Measurements from ENCODE around the gene KHK.

Gene KHK

DNA sequence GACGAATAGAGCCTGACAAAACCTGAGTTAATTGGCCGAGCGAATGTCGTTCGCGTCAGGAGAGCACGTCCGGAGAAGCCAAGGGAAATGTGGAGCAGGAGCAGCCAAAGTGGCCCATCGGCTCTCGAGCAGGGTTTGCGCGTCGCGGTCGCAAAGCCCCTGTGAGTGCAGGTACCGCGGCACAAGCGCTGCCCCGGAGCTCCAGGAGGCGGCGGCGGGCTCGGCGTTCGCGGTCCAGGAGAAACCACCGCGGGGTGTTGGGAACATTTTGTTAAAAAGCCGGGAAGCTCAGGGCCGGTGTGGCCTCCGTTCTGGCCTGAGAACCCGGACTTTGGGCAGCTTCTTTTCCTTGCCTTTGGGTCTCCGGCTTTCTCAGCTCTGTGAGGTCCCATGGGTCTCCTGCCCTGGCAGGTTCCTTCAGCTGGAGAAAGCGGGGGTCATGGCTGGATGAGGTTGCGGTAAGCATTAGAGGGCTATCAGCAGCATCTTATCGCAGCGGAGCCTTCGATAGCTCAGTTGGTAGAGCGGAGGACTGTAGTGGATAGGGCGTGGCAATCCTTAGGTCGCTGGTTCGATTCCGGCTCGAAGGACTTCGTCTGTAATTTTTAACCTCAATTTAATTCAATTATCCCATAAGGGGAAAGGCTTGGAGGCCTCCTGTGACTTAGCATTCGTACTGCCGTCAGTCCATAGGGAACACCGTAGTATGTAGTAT is 36.1 kb upstream of the KHK start:
- H3K9me3 ChIP-seq (ENCODE audit: low read length) = no peaks in the 10 kb centered on the region
- peaks cover 18% of the 10 kb centered on the region for H3K4me1 ChIP-seq (ENCODE audit: insufficient read depth, low read length)
- peak overlapping the region; percentile 69 for H3K9ac ChIP-seq (ENCODE audit: low read length)
- H3K27me3 ChIP-seq (ENCODE audit: control insufficient read depth in 1 of 2, insufficient read depth in 2 of 2, low read length in 2 of 2) = no peaks in the 10 kb centered on the region
- H3K36me3 ChIP-seq (ENCODE audit: insufficient read depth, low read length) = peaks cover 24% of the 10 kb centered on the region
- peak overlapping the region; percentile 98 for H3K27ac ChIP-seq (ENCODE audit: low read depth, low read length)
- H3K4me3 ChIP-seq (ENCODE audit: low read depth in 1 of 2, low read length in 2 of 2) = peak overlapping the region; percentile 70 to 92

DNA sequence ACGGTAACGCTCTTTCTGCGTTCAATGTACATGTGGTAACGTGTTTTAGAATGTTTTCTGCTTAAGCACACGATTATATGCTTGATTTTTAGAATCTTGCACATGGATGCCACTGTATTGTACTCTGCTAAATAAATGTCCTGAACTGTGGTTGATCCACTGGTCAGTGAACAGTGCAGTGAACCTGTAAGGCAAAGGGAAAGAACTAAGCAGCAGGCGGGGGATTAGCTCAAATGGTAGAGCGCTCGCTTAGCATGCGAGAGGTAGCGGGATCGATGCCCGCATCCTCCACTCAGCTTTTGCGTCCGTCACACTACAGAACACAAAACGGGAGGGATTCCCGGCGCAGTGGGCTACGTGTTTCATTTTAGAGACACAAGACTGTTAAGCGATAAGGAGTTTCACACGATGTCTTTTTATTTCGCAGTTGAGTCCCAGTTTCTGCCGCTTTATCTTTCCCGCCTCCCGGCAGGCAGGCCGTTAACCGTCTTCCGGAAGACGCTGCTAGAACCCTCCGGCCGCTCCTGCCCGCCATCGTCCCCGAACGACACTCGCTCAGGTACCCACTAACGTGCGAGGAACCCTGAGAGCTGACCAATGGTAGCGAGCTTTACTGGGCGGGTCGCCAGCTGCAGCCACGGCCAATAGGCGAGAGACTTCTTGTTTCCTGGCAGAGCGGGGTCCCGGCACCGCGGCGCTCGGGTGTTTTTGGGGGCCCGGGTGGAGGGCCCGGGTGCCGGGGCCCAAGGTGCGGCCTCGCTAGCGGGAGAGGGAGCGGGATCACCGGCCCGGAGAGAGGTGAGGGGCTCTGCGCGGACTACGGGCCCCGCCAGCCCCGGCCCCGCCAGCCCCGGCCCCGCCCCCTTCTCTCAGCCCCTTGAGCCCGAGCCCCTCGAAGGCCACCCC is 35.3 kb upstream of the KHK start, which contains the start of gene AGBL5:
TSS of gene AGBL5 (plus strand) at position 673 of the 906 bp plus-strand sequence. CDS start 1,291 bp downstream, outside the sequence.
- Histone ChIP-seq H3K9ac (ENCODE audit: low read length) (peak within 1 kb of the TSS; percentile 83), H3K27me3 (ENCODE audit: control insufficient read depth in 1 of 2, insufficient read depth in 2 of 2, low read length in 2 of 2) (no peaks in the 10 kb centered on the region), H3K27ac (ENCODE audit: low read depth, low read length) (peak within 1 kb of the TSS; percentile 98), H3K36me3 (ENCODE audit: insufficient read depth, low read length) (peaks cover 32% of the 10 kb centered on the region), H3K9me3 (ENCODE audit: low read length) (no peaks in the 10 kb centered on the region), H3K4me3 (ENCODE audit: low read depth in 1 of 2, low read length in 2 of 2) (peak within 1 kb of the TSS; percentile 70 to 92), H3K4me1 (ENCODE audit: insufficient read depth, low read length) (peaks cover 18% of the 10 kb centered on the region)

DNA sequence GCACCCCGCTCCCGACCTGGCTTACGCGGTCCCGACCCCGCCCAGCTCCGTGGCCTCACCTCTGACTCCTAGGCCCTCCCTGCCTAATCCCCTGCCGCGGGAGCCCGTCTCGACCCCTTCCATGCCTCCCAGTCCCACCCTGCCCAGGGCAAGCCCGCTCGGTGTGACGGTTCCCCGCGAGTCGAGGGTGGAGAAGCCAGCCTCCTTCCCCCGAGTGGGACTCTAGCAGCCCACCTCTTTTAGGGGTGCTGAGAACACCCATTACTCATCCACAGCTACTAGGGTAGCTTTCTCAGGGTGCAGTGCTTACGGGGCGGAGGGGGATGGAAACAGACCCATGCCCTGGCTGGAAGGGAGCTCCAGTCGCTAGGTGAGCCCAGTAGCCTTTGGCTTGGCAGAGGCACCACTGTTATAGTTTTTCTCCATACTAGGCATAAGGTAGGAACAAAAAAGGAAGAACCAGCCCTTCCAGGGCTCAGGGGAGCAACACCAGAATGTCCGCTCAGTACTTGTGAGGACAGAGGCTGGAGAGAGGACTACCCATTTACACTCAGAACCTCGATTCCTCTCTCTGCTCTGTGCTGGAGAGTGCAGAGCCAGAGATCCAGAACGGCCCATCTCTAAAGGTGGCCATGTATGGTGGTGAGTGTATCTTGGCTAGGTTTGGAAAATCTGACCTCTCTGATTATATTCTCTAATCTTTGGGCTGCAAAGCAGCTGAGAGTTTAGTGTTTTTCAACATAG is 34.5 kb upstream of the KHK start:
- Histone ChIP-seq H3K27me3 (ENCODE audit: control insufficient read depth in 1 of 2, insufficient read depth in 2 of 2, low read length in 2 of 2) (no peaks in the 10 kb centered on the region), H3K9me3 (ENCODE audit: low read length) (no peaks in the 10 kb centered on the region), H3K9ac (ENCODE audit: low read length) (peak overlapping the region; percentile 83), H3K4me1 (ENCODE audit: insufficient read depth, low read length) (peaks cover 18% of the 10 kb centered on the region), H3K27ac (ENCODE audit: low read depth, low read length) (peak overlapping the region; percentile 98), H3K36me3 (ENCODE audit: insufficient read depth, low read length) (peaks cover 39% of the 10 kb centered on the region), H3K4me3 (ENCODE audit: low read depth in 1 of 2, low read length in 2 of 2) (peak overlapping the region; percentile 64 to 83)

DNA sequence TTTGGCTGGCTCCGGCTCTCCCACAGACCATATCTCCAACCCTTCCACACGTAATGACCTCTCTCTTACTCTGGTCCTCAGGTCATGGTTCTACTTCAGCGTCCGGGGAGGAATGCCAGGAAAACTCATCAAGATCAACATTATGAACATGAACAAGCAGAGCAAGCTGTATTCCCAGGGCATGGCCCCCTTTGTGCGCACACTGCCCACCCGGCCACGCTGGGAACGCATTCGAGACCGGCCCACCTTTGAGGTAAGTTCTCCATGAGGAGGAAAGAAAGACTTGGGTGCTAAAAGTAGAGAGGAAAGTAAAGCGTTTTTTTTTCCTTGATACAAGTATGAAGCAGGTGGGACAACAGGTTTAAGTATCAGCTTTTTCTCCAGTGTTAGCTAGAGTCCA is 33.3 kb upstream of the KHK start:
- H3K4me1 ChIP-seq (ENCODE audit: insufficient read depth, low read length) = peaks cover 18% of the 10 kb centered on the region
- H3K27ac ChIP-seq (ENCODE audit: low read depth, low read length) = no peak overlapping the region
- no peak overlapping the region for H3K9ac ChIP-seq (ENCODE audit: low read length)
- no peaks in the 10 kb centered on the region for H3K9me3 ChIP-seq (ENCODE audit: low read length)
- H3K27me3 ChIP-seq (ENCODE audit: control insufficient read depth in 1 of 2, insufficient read depth in 2 of 2, low read length in 2 of 2) = no peaks in the 10 kb centered on the region
- no peak overlapping the region for H3K4me3 ChIP-seq (ENCODE audit: low read depth in 1 of 2, low read length in 2 of 2)
- H3K36me3 ChIP-seq (ENCODE audit: insufficient read depth, low read length) = peaks cover 46% of the 10 kb centered on the region

DNA sequence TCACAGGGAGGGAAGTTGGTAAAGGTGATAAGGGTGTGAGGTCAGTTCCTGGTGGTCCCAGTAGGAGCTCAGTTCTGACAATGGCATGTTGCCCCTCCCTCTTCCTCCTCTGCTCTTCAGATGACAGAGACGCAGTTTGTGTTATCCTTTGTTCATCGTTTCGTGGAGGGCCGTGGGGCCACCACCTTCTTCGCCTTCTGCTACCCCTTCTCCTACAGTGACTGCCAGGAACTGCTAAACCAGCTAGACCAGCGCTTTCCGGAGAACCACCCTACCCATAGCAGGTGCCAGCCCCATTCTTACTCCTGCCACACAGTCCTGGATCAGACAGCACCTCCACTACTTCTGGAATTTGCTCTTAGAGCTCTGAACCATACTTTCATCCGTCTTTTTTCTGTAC is 32.8 kb upstream of the KHK start:
- Histone ChIP-seq H3K4me1 (ENCODE audit: insufficient read depth, low read length) (peaks cover 18% of the 10 kb centered on the region), H3K27me3 (ENCODE audit: control insufficient read depth in 1 of 2, insufficient read depth in 2 of 2, low read length in 2 of 2) (no peaks in the 10 kb centered on the region), H3K9me3 (ENCODE audit: low read length) (no peaks in the 10 kb centered on the region), H3K9ac (ENCODE audit: low read length) (no peak overlapping the region), H3K27ac (ENCODE audit: low read depth, low read length) (no peak overlapping the region), H3K36me3 (ENCODE audit: insufficient read depth, low read length) (peaks cover 50% of the 10 kb centered on the region), H3K4me3 (ENCODE audit: low read depth in 1 of 2, low read length in 2 of 2) (no peak overlapping the region)

DNA sequence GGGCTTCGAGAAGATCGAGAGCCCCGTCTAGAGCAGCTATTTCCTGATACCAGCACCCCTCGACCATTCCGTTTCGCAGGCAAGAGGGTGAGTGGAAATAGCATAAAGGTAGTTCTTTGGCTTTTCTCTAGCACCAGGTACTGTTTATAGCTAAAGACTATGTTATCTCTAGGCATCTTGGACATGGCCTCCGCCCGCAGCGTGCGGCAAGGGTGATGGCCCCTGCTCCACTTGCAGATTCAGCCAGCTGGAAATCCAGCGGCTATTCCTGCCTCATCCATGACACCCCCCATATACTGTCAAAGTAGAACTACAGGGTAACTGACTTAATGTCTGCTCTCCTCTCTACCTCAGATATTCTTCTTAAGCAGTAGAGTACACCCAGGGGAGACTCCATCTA is 31.9 kb upstream of the KHK start:
- H3K9ac ChIP-seq (ENCODE audit: low read length) = no peak overlapping the region
- no peak overlapping the region for H3K4me3 ChIP-seq (ENCODE audit: low read depth in 1 of 2, low read length in 2 of 2)
- peaks cover 10% of the 10 kb centered on the region for H3K4me1 ChIP-seq (ENCODE audit: insufficient read depth, low read length)
- no peaks in the 10 kb centered on the region for H3K27me3 ChIP-seq (ENCODE audit: control insufficient read depth in 1 of 2, insufficient read depth in 2 of 2, low read length in 2 of 2)
- H3K36me3 ChIP-seq (ENCODE audit: insufficient read depth, low read length) = peaks cover 60% of the 10 kb centered on the region
- H3K27ac ChIP-seq (ENCODE audit: low read depth, low read length) = no peak overlapping the region
- H3K9me3 ChIP-seq (ENCODE audit: low read length) = no peaks in the 10 kb centered on the region

DNA sequence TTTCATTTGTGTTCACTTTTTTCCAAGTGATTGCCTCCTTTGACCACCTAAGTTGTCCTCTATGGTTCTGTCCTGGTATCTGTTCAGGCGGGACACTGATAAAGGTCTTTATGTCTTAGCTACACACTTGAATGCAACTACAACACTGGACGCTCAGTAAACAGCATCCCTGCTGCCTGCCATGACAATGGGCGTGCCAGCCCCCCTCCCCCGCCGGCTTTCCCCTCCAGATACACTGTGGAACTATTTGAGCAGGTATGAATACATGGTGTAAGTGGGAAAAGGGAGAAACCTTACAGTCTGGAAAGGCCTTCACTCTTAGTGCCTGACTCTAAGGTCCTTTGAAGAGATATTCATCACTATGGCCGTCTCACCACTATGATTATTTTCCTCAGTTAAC is 29.4 kb upstream of the KHK start:
- no peaks in the 10 kb centered on the region for H3K27me3 ChIP-seq (ENCODE audit: control insufficient read depth in 1 of 2, insufficient read depth in 2 of 2, low read length in 2 of 2)
- H3K4me1 ChIP-seq (ENCODE audit: insufficient read depth, low read length) = peaks cover 6% of the 10 kb centered on the region
- H3K9me3 ChIP-seq (ENCODE audit: low read length) = no peaks in the 10 kb centered on the region
- H3K36me3 ChIP-seq (ENCODE audit: insufficient read depth, low read length) = peaks cover 68% of the 10 kb centered on the region
- no peak overlapping the region for H3K27ac ChIP-seq (ENCODE audit: low read depth, low read length)
- no peak overlapping the region for H3K4me3 ChIP-seq (ENCODE audit: low read depth in 1 of 2, low read length in 2 of 2)
- no peak overlapping the region for H3K9ac ChIP-seq (ENCODE audit: low read length)

DNA sequence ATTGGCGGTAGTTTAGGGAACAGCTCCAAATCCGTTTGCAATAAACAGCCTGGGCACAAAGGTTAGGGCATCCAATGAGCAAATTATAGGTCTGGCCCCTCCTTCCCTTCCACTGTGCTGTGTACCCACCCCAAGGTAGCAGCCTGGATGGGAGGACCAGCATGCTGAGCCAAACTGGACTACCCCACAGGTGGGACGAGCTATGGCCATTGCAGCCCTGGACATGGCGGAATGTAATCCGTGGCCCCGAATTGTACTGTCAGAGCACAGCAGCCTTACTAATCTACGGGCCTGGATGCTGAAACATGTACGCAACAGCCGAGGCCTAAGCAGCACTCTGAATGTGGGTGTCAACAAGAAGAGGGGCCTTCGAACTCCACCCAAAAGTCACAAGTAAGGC is 28.4 kb upstream of the KHK start:
- no peaks in the 10 kb centered on the region for H3K4me1 ChIP-seq (ENCODE audit: insufficient read depth, low read length)
- no peaks in the 10 kb centered on the region for H3K9me3 ChIP-seq (ENCODE audit: low read length)
- H3K36me3 ChIP-seq (ENCODE audit: insufficient read depth, low read length) = peaks cover 74% of the 10 kb centered on the region
- no peak overlapping the region for H3K9ac ChIP-seq (ENCODE audit: low read length)
- no peaks in the 10 kb centered on the region for H3K27me3 ChIP-seq (ENCODE audit: control insufficient read depth in 1 of 2, insufficient read depth in 2 of 2, low read length in 2 of 2)
- H3K4me3 ChIP-seq (ENCODE audit: low read depth in 1 of 2, low read length in 2 of 2) = no peak overlapping the region
- no peak overlapping the region for H3K27ac ChIP-seq (ENCODE audit: low read depth, low read length)

DNA sequence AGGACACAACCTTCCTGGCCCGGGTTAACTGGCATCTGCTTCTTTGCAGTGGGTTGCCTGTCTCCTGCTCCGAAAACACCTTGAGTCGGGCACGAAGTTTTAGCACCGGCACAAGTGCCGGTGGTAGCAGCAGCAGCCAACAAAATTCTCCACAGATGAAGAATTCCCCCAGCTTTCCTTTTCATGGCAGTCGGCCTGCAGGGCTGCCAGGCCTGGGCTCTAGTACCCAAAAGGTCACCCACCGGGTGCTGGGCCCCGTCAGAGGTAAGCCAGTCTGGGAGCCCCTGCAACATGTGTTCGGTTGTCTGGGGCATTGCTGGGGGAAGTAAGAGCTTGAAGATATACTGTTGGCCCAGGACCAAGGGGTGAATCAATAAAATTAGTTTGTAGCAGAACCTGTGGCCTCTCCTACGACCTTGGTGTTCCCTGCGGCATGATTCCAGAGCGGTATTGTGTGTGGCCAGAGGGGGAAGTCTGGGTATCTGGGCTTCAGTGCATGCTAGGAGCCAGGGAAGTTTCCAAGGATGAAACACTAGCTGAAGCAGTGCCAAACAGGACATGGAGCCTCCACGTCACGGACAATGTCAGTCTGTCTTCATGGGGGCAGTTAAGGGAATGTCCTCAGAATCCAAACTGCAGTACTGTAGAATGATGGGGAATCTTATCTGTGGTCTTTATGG is 27.3 kb upstream of the KHK start:
- Histone ChIP-seq H3K9me3 (ENCODE audit: low read length) (no peaks in the 10 kb centered on the region), H3K27me3 (ENCODE audit: control insufficient read depth in 1 of 2, insufficient read depth in 2 of 2, low read length in 2 of 2) (no peaks in the 10 kb centered on the region), H3K9ac (ENCODE audit: low read length) (no peak overlapping the region), H3K4me3 (ENCODE audit: low read depth in 1 of 2, low read length in 2 of 2) (no peak overlapping the region), H3K36me3 (ENCODE audit: insufficient read depth, low read length) (peaks cover 63% of the 10 kb centered on the region), H3K4me1 (ENCODE audit: insufficient read depth, low read length) (no peaks in the 10 kb centered on the region), H3K27ac (ENCODE audit: low read depth, low read length) (no peak overlapping the region)

DNA sequence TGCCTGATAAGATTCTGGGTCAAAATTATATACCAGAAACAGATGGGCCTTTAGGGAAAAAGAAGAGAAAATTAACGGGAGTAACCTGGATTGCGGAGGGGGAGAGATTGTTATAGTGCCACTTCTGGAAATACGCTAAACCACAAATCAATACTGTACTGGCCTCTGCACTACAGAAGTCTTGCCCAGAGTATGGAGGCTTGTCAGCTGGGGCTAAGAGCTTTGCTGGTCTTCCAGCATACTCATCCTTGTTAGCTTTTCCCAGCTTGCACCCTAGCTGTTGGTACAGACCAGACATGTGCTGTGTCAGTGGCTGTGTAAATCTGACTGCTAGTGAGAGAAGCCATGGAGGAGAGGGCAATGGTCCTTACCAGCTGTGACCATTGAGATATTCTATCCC is 26.2 kb upstream of the KHK start:
- Histone ChIP-seq H3K9ac (ENCODE audit: low read length) (no peak overlapping the region), H3K27ac (ENCODE audit: low read depth, low read length) (no peak overlapping the region), H3K36me3 (ENCODE audit: insufficient read depth, low read length) (peaks cover 55% of the 10 kb centered on the region)

DNA sequence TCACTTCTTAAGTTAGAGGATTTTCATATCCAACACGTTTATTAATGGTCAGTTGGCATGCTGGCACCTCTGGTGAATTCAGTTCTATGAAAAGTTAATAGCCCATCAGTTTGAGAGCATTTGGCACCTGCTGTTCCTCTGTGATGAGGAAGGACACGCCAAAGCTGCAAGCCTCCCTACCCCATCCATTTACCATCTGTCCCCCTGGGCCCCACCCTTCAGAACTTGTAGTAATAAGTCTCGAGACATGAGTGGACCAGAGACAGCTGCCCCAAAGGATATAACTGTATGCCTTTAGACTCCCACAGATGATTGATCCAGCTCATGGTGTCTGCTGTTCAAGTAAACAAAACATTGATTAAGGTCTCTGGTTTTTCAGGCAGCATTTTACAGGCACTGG is 21.4 kb upstream of the KHK start:
- Histone ChIP-seq H3K4me1 (ENCODE audit: insufficient read depth, low read length) (peaks cover 21% of the 10 kb centered on the region), H3K27me3 (ENCODE audit: control insufficient read depth in 1 of 2, insufficient read depth in 2 of 2, low read length in 2 of 2) (no peaks in the 10 kb centered on the region), H3K36me3 (ENCODE audit: insufficient read depth, low read length) (peaks cover 53% of the 10 kb centered on the region), H3K9ac (ENCODE audit: low read length) (no peak overlapping the region), H3K4me3 (ENCODE audit: low read depth in 1 of 2, low read length in 2 of 2) (no peak overlapping the region), H3K9me3 (ENCODE audit: low read length) (no peaks in the 10 kb centered on the region), H3K27ac (ENCODE audit: low read depth, low read length) (no peak overlapping the region)

More for the DNA sequence above, 26.2 kb upstream of the KHK start:
- no peaks in the 10 kb centered on the region for H3K4me1 ChIP-seq (ENCODE audit: insufficient read depth, low read length)
- H3K27me3 ChIP-seq (ENCODE audit: control insufficient read depth in 1 of 2, insufficient read depth in 2 of 2, low read length in 2 of 2) = no peaks in the 10 kb centered on the region
- no peak overlapping the region for H3K4me3 ChIP-seq (ENCODE audit: low read depth in 1 of 2, low read length in 2 of 2)
- H3K9me3 ChIP-seq (ENCODE audit: low read length) = no peaks in the 10 kb centered on the region

Measured in muscle layer of colon (tissue), 2 donors.